RCC 7860 (cell line): ENCODE results near the gene HOXC5.
A peak's percentile ranks its signal among the peaks of the same experiment; 100 is the strongest.

Source experiments
- DNase-seq: peaks from one replicate; pipeline ENCODE4 v3.0.0-alpha.2; 2015; ENCODE audit warnings: low spot score
- FAIRE-seq: peaks from 2 replicates; lab custom pipeline; 2012; peaks lifted over from hg19 to GRCh38; lab: Jason Lieb, UNC

Gene HOXC5

DNA sequence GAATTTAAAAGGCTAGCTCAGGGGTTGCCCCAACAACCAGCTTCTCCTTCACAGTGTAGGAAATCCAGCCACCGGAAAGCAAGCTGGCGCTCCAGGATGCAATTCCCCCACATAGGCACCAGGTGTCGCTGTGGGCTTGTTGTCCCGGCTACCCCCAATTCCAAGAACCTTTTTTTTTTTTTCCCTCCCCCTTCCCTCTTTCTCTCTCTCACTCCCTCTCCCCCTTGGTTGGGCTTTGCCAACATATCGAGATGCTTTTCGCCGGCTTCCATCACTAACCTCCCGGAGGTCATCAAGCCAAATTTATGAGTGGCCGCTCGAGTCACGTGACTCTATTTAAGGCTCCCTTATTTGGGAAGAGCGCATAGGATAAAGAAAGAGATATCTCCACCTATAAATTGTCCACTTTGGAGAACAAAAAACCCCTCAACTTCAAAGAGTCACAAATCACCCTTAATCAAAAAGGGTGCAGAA lies at the start of gene HOXC5:
Gene HOXC5 (plus strand): TSS at position 424 of the 474 bp plus-strand sequence. CDS start 73 bp downstream, outside the sequence.
- FAIRE-seq = no peak
- peak; percentile 3 for DNase-seq

DNA sequence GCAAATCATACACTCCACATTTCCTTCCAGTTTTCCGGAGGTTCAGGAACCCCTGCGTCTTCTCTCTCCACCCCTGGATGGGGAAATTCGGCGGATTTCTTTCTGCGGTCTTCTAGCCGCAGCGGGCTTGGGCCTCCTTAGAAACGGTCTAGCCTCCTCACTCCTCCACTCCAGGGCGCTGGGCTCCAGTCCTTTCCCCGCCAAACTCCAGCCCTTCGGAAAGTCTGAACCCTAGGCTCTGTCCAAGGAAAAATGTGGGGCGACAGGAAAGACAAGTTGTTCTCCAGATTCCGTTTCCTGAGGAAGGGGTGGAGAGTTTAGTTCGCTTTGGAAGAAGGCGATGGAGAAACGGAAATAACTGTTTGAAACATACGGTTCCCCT lies 49.3 kb upstream of the HOXC5 start:
- no peak for DNase-seq
- no peak for FAIRE-seq

- FAIRE-seq (no peak), DNase-seq (no peak)
These were observed 48.8 kb upstream of the HOXC5 start for GRCh38 chr12:53983950-53984572.

DNA sequence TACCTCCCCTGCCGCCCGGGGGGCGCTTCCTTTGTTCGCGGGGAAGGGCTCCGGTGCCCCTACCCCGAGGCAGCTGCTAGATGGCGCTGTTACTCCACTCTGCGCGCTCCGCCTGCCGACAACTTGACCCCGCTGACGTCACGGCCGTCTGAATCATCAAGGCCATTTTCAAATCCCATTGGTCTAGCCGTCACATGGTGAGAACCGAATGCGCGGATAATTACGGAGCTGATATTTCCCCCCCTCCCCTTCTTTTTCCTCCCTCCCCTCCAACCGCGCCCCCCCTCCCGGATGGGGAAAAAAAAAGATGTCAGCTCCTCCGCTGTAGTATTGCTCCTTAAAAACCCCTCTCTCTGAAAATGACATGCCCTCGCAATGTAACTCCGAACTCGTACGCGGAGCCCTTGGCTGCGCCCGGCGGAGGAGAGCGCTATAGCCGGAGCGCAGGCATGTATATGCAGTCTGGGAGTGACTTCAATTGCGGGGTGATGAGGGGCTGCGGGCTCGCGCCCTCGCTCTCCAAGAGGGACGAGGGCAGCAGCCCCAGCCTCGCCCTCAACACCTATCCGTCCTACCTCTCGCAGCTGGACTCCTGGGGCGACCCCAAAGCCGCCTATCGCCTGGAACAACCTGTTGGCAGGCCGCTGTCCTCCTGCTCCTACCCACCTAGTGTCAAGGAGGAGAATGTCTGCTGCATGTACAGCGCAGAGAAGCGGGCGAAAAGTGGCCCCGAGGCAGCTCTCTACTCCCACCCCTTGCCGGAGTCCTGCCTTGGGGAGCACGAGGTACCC lies 47.8 kb upstream of the HOXC5 start, which contains the start of gene HOXC10:
Gene HOXC10 (plus strand): TSS at position 246 of the 791 bp plus-strand sequence. CDS start 114 bp downstream, at position 360.
- FAIRE-seq (no peak), DNase-seq (peak; percentile 77)

DNA sequence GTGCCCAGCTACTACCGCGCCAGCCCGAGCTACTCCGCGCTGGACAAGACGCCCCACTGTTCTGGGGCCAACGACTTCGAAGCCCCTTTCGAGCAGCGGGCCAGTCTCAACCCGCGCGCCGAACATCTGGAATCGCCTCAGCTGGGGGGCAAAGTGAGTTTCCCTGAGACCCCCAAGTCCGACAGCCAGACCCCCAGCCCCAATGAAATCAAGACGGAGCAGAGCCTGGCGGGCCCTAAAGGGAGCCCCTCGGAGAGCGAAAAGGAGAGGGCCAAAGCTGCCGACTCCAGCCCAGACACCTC lies 47.2 kb upstream of the HOXC5 start:
- no peak for FAIRE-seq
- DNase-seq = no peak

GRCh38 chr12:53985994-53986685 lies 46.7 kb upstream of the HOXC5 start:
- FAIRE-seq (no peak), DNase-seq (peak; percentile 51)

GRCh38 chr12:53986686-53987483 lies 46.0 kb upstream of the HOXC5 start:
- FAIRE-seq (no peak), DNase-seq (no peak)

DNA sequence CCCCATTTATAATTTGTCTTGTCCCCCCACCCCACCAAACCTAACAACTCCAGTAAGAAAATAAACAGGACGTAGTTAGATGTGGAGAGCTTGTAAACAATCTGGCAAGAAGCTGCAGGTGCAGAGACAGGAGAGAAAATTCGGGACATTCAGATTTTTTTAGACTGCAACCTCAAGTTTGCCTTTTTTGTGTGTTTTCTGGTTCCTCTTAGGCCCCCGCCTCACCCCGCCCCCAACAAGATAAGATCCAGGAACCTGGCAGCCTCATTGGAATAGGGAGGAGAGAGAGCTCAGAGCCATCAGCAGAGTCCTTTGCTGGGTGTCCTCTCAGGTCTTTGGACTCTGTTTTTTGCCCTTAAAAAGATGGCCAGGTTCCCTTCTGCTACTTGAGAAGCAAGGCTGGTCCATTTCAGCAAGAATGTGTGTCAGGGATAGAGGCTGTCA lies 45.0 kb upstream of the HOXC5 start:
- FAIRE-seq = no peak
- DNase-seq = no peak

GRCh38 chr12:53988541-53989226 lies 44.2 kb upstream of the HOXC5 start:
- DNase-seq (no peak), FAIRE-seq (no peak)

DNA sequence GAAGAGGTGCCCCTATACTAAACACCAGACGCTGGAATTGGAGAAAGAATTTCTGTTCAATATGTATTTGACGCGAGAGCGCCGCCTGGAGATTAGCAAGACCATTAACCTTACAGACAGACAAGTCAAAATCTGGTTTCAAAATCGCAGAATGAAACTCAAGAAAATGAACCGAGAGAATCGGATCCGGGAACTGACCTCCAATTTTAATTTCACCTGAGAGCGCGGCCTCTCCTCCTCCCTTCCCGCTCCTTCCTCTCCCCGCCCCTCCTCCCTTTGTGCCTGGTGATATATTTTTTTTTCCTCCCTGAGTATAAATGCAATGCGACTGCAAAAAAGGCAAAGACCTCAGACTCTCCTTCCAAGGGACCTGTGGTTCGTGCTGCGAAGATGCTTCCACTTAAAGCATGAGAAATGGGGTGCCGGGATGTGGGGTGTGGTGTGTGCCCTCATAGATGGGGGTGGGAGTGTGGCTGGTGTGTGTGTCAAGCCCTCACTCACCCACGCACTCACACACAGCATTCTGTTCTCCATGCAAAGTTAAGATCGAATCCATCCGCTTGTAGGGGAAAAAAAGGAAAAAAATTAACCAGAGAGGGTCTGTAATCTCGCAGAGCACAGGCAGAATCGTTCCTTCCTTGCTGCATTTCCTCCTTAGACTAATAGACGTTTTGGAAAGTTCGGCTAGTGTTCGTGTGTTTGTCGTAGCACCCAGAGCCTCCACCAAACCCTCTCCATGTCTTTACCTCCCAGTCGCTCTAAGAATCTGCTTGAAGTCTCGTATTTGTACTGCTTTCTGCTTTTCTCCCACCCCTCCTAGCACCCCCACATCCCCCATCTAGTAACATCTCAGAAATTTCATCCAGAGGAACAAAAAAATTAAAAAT lies 43.4 kb upstream of the HOXC5 start:
- FAIRE-seq = no peak

DNA sequence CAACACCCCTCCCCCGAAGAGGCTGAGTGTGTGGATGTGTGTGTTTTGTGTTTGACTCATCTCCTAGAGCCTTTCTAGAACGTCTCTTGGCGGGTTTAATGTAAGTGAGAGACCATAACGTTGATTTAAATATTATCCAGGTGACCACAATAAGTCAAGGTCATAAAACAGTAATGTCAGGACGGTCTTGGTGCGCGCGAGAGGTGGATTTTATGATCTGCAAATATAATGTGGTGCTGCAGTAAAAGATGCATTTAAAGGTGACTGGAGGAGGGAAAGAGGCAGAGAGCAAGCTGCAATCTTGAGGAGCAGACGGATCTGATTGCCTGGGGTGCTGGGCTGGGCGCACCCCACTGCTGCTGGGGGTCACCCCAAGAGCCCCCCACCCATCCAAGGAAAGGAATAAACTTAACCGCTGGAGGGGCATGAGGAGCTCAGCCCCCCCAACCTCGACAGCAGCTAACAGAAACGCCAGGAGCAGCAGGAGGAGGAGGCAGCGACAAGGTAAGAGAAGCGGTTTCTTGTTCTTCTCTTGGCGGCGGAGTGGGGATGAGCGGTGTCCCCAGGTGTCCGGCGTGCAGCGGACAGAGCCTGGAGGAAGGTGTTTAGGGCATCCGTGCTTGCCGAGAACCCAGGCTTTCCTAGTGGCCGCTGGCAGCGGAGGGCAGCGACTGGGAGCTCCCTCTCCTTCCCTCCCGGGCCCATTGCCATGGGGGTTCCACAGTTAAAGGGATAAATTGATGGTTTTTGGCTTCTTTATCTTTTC lies 42.4 kb upstream of the HOXC5 start:
- DNase-seq (peak; percentile 49), FAIRE-seq (peak; percentile 90)

More for the DNA sequence above, 43.4 kb upstream of the HOXC5 start:
- no peak for DNase-seq

GRCh38 chr12:53991077-53991460 lies 41.8 kb upstream of the HOXC5 start:
- peak; percentile 67 for DNase-seq
- peak; percentile 81 for FAIRE-seq

DNA sequence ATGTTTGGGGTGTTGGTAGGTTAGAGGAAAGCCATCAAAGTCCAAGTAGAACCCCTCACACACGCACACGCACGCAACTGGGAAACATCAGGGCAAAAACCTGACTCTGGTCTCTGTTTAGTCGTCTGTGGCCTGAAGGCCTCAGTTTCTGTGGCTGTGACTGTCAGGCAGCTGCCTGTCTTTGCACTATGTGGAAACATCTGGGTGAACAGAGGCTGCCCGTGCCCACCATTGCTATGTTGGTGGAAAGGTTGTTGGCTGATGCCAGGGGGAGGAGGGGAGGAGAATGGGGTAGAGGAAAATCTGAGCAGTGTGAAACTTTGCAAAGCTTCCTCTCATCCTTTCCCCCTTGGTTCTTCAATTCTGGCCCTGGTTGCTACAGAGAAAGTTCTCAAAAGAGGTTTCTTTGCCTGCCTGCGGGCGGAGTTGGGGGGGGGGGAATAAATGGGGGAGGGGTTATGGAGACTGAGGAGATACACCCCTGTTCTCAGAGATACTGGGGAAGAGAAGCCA lies 40.4 kb upstream of the HOXC5 start:
- no peak for DNase-seq
- no peak for FAIRE-seq

DNA sequence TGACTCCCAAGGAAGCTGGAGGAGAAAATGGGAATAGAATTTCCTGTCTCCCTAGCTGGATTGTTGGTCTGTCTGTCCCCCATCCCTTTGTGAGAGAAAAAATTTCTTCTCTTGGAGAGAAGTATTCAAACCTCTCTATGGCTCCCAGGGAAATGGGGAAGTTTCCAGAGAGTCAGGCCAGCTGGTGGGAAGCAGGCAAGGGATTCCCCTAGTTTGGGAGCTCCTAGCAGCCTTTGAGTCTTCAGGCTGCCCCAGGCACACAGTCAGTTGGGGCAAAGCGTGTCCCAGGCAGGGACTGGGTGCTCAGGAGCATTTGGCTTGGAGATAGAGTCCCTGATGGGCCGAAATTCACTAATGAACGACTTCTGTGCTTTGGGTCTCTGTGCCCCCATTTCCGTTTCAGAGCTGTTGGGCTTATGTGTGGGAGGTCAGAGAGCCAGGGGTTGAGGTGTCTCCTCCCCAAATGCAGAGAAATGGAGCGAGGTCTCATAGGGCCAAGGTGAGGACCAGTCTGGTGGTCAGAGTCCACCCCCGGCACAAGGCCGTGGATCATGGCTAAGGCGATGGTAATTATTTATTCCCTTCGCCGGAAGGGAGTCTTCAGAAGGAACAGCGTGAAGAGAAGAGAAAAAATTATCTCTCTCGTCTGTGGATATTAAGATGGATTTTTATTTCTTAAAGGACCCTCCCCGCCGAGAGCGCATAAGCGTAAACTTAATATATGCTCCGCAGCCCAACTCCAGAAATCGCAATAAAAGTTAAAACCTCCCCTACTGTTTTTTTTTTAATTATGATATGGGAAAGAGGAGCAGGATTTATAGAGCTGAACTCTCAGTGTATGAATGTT lies 39.5 kb upstream of the HOXC5 start:
- FAIRE-seq = no peak

GRCh38 chr12:53994009-53994263 lies 38.9 kb upstream of the HOXC5 start:
- no peak for DNase-seq
- FAIRE-seq = no peak

More for the DNA sequence above, 39.5 kb upstream of the HOXC5 start:
- DNase-seq = no peak

DNA sequence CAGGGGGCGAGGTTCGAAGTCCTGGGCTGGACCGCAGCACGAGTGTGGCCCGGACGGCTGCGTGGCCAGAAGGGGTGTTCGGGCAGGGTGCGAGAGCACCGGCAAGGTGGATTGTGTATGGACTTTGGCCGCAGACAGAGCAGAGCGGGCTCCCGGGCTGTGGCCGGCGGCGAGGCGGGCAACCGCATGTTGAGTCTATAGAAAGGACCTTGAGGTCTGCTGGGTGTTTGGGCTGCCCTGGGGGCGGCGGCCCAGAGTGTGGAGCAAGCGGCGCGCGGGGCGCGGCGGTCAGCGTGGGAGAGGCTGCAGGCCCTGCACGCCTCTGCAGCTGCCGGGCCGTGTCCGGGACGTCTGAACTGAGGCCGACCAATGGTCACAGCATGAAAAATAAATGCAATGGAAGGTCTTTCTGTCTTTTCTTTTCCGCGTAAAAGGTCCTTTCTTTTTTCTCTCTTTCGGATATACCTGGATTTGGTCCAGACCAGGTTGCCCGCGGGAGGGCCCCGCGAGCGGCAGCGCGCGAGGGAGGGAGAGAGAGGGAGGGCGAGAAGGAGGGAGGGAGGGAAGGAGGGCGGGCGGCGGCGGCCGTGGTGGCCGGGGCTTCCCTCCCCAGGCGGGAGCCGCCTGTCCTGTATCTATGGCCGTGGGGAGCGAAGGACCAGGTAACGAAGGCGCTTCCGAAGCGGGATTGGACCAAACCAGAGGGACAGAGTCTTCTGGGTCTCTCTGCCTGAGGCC lies 38.4 kb upstream of the HOXC5 start:
- DNase-seq (peak; percentile 32), FAIRE-seq (no peak)

- DNase-seq = no peak
- no peak for FAIRE-seq
These were observed 37.9 kb upstream of the HOXC5 start for GRCh38 chr12:53995002-53995377.
